GM12873 (cell line): ENCODE measurements around the gene RNFT2.

Experiments used
- TF ChIP-seq, protein P1 (sequence below): IDR thresholded peaks from 2 replicates; pipeline ENCODE4 v1.5.1; 2012; ENCODE audit warnings: low read depth, mild to moderate bottlenecking, moderate library complexity, low read length, control low read depth; ENCODE audit not compliant: insufficient read depth; ENCODE audit errors: missing control alignments

RNFT2 gene

DNA sequence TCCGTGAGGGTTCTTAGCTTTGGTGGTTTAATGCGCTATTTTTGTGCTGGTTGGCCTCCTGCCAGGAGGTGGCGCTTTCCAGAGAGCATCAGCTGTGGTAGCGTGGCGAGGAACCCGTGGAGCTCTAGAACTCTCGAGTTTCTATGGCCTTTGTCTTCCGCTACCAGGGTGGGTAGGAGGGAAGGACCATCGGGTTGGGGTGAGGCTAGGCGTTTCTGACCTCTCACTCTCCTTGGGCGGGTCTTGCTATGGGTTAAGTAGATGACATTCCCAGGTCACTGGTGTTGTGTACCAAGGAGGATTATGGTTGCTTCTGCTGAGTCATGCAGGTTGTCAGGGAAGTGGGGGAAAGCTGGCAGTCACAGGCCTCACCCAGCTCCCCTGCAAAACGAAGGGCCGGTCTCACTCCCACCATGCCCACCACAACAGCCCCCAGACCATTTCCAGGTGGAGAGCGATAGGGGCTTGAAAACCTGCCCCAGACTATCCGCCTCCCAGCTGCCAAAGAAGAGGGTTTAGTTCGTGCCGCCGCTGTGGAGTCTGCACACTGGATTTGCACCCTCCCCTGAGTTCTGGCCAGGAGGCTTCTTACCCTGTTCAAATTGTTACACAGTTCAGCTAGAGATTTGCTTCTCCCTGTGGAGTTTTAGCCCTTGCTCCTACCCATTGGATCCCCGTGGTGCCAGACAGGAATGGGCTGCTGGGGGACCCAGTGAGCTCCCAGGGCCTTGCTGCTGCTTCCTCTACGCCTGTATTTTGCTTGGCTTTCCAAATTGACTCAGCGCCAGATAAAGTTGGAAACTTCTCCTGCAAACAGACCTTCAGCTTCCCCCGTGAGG, 21.9 kb downstream of the RNFT2 start:
- TF ChIP-seq, protein P1, sequence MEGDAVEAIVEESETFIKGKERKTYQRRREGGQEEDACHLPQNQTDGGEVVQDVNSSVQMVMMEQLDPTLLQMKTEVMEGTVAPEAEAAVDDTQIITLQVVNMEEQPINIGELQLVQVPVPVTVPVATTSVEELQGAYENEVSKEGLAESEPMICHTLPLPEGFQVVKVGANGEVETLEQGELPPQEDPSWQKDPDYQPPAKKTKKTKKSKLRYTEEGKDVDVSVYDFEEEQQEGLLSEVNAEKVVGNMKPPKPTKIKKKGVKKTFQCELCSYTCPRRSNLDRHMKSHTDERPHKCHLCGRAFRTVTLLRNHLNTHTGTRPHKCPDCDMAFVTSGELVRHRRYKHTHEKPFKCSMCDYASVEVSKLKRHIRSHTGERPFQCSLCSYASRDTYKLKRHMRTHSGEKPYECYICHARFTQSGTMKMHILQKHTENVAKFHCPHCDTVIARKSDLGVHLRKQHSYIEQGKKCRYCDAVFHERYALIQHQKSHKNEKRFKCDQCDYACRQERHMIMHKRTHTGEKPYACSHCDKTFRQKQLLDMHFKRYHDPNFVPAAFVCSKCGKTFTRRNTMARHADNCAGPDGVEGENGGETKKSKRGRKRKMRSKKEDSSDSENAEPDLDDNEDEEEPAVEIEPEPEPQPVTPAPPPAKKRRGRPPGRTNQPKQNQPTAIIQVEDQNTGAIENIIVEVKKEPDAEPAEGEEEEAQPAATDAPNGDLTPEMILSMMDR = no peak

DNA sequence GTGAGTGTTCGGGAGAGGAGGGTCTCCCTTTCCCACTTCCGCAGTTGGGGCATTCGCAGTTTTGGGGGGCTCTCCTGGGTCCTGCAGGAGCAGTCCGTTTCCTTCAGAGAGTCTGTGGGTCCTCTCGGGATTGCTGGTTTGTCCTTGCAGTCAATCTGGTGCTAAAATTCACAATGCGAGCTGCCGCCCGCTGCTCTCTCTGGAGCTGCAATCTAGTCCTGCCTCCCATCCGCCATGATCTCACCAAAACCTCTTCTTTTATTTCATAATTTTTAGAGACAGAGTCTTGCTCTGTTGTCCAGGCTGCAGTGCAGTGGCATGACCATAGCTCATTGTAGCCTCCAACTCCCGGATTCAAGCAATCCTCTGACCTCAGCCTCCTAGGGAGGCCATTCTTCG, 22.5 kb downstream of the RNFT2 start:
- TF ChIP-seq, protein P1 = no peak

DNA sequence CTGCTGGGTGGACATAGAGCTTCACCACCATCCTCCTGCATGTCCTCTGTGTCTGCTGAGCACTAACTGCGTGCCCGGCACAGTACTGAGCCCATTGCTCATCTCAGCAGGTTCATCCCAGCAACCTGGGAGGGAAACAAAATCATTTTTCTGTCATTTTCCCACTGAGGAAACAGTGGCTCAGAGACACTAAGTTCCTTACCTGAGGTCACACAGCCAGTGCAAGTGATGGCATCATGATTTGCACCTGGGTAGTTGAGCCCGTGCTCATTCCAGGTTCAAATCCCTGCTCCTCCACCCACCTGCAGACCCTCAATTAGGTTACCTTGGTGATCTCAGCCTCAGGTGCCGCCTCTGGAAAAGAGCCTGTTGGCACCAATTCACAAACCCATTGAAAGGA, 23.4 kb downstream of the RNFT2 start:
- TF ChIP-seq, protein P1 = no peak

DNA sequence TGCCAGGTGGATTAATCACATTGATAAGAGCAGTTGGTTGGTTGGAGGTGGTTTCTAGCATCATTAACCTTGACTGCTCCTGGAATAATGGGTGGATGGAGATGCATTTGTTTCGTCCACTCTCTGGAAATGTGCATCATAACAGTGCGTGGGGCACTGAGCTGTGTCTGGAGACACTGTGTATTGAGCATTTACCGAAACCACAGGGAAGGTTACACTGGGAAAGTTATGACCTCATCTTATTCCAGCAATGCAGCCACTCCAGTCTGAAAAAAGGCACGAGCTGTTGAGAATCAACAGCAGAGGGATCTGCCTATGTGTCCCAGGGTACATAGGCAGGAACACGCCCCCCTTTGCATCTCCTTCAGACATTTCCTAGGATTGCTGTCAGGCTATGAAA, 27.2 kb downstream of the RNFT2 start:
- TF ChIP-seq, protein P1 = no peak

DNA sequence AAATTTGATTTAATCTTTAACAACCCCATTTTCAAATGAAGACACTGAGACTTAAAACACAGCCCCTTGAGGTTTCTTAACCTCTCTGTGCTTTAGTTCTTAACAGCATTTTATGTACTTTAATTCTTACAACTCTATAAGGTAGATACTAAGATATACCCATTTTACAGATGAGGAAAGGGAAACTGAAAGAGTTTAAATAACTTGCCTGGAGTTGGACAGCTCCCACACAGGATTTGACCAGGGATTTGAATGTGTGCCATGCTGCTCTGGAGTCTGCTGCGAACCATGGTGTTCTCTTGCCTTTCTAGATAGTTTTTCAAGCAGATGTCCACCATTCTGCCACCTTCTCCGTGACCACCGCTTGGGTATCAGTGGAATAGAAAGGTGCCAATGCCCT, 28.2 kb downstream of the RNFT2 start:
- TF ChIP-seq, protein P1 = no peak

DNA sequence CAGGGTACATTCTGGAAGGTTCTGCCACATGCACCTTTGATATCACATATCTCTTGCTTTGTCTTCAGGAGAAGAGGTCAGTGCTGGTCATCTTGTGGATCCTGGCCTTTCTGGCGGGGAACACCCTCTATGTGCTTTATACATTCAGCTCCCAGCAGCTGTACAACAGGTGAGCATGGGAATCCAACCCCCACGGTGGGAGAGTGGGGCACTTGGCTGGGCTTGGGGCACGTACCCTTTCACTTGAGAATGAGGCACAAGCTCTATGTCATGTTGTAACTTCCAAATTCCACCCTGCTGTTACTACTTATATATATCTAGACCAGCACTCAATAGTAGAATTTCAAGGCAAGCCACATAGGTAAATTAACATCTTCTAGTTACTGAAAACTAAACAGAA, 28.6 kb downstream of the RNFT2 start:
- TF ChIP-seq, protein P1 = no peak

DNA sequence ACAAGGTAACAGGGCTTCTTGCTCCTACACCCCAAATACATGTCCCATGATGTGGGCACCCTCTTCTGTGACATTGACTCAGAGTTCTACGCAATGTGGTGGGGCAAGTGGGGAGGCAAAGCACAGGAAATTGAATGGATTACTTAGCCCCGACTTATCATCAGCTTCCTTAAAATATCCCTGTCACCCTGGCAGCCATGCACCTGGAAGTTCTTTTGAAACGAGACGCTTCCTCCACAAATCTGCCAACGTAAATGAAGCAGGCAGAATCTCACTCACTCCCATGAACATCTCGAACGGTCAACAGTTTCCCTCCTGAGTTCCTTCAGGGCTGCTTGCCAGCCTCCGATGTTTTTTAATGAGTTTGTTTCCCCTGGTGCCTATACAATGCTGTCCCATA, 33.5 kb downstream of the RNFT2 start:
- TF ChIP-seq, protein P1 = no peak
